Measurements from ENCODE around the gene ACRV1. TPM values are rescaled to one million over a fixed set of nuclear protein-coding genes. Genes with fewer than 3 reads are reported as not detected.
A peak's percentile ranks its signal among the peaks of the same experiment; 100 is the strongest.

The ACRV1 gene
- total and polyA plus RNA-seq, 2 of the 13 experiments (the other 11 are each of a cell fraction or from before 2014, with no cell fraction given): not detected

DNA sequence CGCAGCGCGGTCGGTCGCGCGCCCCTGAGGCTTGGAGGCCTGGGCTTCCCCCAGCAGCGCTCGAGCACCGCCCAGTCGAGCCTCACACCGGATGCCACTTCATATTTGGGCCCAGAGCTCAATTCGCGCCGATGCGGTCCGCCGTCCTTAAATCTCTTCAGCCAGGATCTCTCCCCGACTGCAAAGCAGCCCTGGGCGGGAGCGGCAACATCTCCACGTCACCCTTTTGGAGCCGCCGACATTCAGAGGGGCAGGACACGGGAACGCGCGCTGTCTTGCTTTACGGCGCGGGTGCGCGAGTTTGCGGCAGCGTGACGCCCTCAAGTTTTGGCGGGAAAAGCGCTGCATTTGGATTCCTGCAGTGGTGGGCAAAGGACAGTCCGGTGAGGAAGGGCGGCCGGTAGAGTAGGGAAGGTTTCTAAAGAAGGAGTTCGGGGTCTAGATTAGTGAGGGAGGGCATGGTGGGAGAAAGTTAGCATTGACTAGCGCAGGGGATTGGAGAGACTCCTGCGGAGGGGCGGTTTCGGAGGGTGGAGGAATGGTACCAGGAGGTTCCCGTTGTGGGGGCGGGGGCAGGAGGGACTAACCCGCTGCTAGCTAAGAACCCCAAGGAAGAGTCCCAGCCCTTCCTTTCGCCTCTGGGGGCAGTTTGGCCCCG lies 54.9 kb downstream of the ACRV1 start (continued):
- TF ChIP-seq, protein P1, sequence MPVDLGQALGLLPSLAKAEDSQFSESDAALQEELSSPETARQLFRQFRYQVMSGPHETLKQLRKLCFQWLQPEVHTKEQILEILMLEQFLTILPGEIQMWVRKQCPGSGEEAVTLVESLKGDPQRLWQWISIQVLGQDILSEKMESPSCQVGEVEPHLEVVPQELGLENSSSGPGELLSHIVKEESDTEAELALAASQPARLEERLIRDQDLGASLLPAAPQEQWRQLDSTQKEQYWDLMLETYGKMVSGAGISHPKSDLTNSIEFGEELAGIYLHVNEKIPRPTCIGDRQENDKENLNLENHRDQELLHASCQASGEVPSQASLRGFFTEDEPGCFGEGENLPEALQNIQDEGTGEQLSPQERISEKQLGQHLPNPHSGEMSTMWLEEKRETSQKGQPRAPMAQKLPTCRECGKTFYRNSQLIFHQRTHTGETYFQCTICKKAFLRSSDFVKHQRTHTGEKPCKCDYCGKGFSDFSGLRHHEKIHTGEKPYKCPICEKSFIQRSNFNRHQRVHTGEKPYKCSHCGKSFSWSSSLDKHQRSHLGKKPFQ (CRISPR knock-in tag; IDR thresholded peaks at IDR 0.05; ENCODE audit: insufficient replicate concordance): peak; percentile 85
- peak; percentile 86 for TF ChIP-seq KDM5B (CRISPR knock-in tag; IDR thresholded peaks at IDR 0.05; ENCODE audit: borderline replicate concordance)
- TF ChIP-seq ZKSCAN1 (IDR thresholded peaks at IDR 0.05; ENCODE audit: low read length): no peak
- TF ChIP-seq, protein P2, sequence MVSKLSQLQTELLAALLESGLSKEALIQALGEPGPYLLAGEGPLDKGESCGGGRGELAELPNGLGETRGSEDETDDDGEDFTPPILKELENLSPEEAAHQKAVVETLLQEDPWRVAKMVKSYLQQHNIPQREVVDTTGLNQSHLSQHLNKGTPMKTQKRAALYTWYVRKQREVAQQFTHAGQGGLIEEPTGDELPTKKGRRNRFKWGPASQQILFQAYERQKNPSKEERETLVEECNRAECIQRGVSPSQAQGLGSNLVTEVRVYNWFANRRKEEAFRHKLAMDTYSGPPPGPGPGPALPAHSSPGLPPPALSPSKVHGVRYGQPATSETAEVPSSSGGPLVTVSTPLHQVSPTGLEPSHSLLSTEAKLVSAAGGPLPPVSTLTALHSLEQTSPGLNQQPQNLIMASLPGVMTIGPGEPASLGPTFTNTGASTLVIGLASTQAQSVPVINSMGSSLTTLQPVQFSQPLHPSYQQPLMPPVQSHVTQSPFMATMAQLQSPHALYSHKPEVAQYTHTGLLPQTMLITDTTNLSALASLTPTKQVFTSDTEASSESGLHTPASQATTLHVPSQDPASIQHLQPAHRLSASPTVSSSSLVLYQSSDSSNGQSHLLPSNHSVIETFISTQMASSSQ (IDR thresholded peaks at IDR 0.05; ENCODE audit: low read depth): no peak
- TF ChIP-seq, protein P2 (CRISPR knock-in tag; IDR thresholded peaks at IDR 0.05; ENCODE audit: borderline replicate concordance): peak; percentile 78; the same call in 1 of the 2 replicates
- no peak for TF ChIP-seq SP1 (IDR thresholded peaks at IDR 0.05)
- TF ChIP-seq SP1 (CRISPR knock-in tag; IDR thresholded peaks at IDR 0.05): peak; percentile 41
- TF ChIP-seq ZNF124 (CRISPR knock-in tag; IDR thresholded peaks at IDR 0.05): peak; percentile 70; the same call in 1 of the 2 replicates
- TF ChIP-seq ZNF331 (CRISPR knock-in tag; IDR thresholded peaks at IDR 0.05): peak; percentile 80
- peak; percentile 94; the same call in 1 of the 2 replicates for TF ChIP-seq HOXA5 (CRISPR knock-in tag; IDR thresholded peaks at IDR 0.05)
- peak; percentile 94 for TF ChIP-seq NFKB2 (CRISPR knock-in tag; IDR thresholded peaks at IDR 0.05; ENCODE audit: borderline replicate concordance)
- TF ChIP-seq EED (CRISPR knock-in tag; IDR thresholded peaks at IDR 0.05): no peak
- peak; percentile 83 for TF ChIP-seq ZNF773 (CRISPR knock-in tag; IDR thresholded peaks at IDR 0.05; ENCODE audit: borderline replicate concordance)
- TF ChIP-seq ZNF792 (CRISPR knock-in tag; IDR thresholded peaks at IDR 0.05): peak; percentile 83
- peak; percentile 69; the same call in 1 of the 2 replicates for TF ChIP-seq NCOA1 (CRISPR knock-in tag; IDR thresholded peaks at IDR 0.05)
- TF ChIP-seq GFI1 (CRISPR knock-in tag; IDR thresholded peaks at IDR 0.05; ENCODE audit: borderline replicate concordance): no peak
- TF ChIP-seq SETDB1 (CRISPR knock-in tag; IDR thresholded peaks at IDR 0.05; ENCODE audit: borderline replicate concordance): no peak
- no peak for TF ChIP-seq ZNF282 (IDR thresholded peaks at IDR 0.05; ENCODE audit: partially characterized antibody)
- TF ChIP-seq ZNF75D (CRISPR knock-in tag; IDR thresholded peaks at IDR 0.05; ENCODE audit: borderline replicate concordance): no peak
- TF ChIP-seq RCOR2 (CRISPR knock-in tag; IDR thresholded peaks at IDR 0.05): no peak
- TF ChIP-seq, protein P3, sequence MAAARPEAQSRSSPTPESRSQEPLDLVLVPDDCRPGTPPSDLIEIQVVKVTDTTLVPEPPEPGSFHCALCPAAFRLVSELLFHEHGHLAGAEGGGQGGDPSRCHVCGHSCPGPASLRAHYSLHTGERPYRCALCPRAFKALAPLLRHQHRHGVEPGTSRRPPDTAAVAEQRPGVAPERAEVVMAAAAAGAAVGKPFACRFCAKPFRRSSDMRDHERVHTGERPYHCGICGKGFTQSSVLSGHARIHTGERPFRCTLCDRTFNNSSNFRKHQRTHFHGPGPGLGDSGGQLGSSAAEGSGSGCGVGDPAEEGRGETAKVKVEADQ (CRISPR knock-in tag; IDR thresholded peaks at IDR 0.05; ENCODE audit: borderline replicate concordance): peak; percentile 97
- no peak; the same call in 1 of the 2 replicates for TF ChIP-seq ZBTB7A (CRISPR knock-in tag; IDR thresholded peaks at IDR 0.05)
- TF ChIP-seq ZSCAN22 (CRISPR knock-in tag; IDR thresholded peaks at IDR 0.05): no peak
- peak; percentile 76 for TF ChIP-seq ZNF543 (CRISPR knock-in tag; IDR thresholded peaks at IDR 0.05)
- TF ChIP-seq, protein P4, sequence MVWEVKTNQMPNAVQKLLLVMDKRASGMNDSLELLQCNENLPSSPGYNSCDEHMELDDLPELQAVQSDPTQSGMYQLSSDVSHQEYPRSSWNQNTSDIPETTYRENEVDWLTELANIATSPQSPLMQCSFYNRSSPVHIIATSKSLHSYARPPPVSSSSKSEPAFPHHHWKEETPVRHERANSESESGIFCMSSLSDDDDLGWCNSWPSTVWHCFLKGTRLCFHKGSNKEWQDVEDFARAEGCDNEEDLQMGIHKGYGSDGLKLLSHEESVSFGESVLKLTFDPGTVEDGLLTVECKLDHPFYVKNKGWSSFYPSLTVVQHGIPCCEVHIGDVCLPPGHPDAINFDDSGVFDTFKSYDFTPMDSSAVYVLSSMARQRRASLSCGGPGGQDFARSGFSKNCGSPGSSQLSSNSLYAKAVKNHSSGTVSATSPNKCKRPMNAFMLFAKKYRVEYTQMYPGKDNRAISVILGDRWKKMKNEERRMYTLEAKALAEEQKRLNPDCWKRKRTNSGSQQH (CRISPR knock-in tag; IDR thresholded peaks at IDR 0.05; ENCODE audit: low read depth): peak; percentile 85; the same call in 1 of the 2 replicates

Measured in HepG2 (cell line).